ENCODE data around the gene RPL12.
A peak's percentile ranks its signal among the peaks of the same experiment; 100 is the strongest.

RPL12 gene

GRCh38 chr9:127437497-127438264 lies 13.5 kb downstream of the RPL12 start:
- peak; percentile 65 for DNase-seq

GRCh38 chr9:127430415-127430814 lies 20.8 kb downstream of the RPL12 start:
- no peak for DNase-seq

GRCh38 chr9:127428348-127428747 lies 22.9 kb downstream of the RPL12 start:
- DNase-seq, result no peak

- peak; percentile 78 for DNase-seq
Measured at GRCh38 chr9:127426756-127427155, 24.4 kb downstream of the RPL12 start.

GRCh38 chr9:127424676-127424999 lies 26.6 kb downstream of the RPL12 start:
- peak; percentile 47 for DNase-seq

- DNase-seq, result peak; percentile 95
Measured at GRCh38 chr9:127423934-127424675, 27.1 kb downstream of the RPL12 start, which contains the start of gene ZNF79. TSS of gene ZNF79 (plus strand) at chr9:127424382. CDS start at chr9:127424788, 406 bp downstream.

- no peak for DNase-seq
Measured at GRCh38 chr9:127423476-127423933, 27.7 kb downstream of the RPL12 start.

GRCh38 chr9:127422787-127423186 lies 28.4 kb downstream of the RPL12 start:
- DNase-seq, result no peak

GRCh38 chr9:127422133-127422782 lies 28.9 kb downstream of the RPL12 start:
- no peak for DNase-seq

- DNase-seq, result no peak
Measured at GRCh38 chr9:127421057-127421456, 30.1 kb downstream of the RPL12 start.

GRCh38 chr9:127419348-127419747 lies 31.9 kb downstream of the RPL12 start:
- DNase-seq, result no peak

GRCh38 chr9:127418037-127418471 lies 33.2 kb downstream of the RPL12 start:
- DNase-seq, result peak; percentile 54

- DNase-seq, result no peak
Measured at GRCh38 chr9:127417131-127418036, 33.8 kb downstream of the RPL12 start.

- DNase-seq, result no peak
Measured at GRCh38 chr9:127415657-127416056, 35.5 kb downstream of the RPL12 start.

GRCh38 chr9:127415141-127415540 lies 36.1 kb downstream of the RPL12 start:
- no peak for DNase-seq

- DNase-seq, result no peak
Measured at GRCh38 chr9:127411122-127411521, 40.1 kb downstream of the RPL12 start.

- DNase-seq, result no peak
Measured at GRCh38 chr9:127407492-127407843, 43.7 kb downstream of the RPL12 start.

GRCh38 chr9:127406799-127407491 lies 44.3 kb downstream of the RPL12 start:
- DNase-seq, result no peak

- no peak for DNase-seq
Measured at GRCh38 chr9:127405344-127406125, 45.7 kb downstream of the RPL12 start.

GRCh38 chr9:127404631-127405030 lies 46.6 kb downstream of the RPL12 start:
- no peak for DNase-seq

Data from activated CD4-positive, alpha-beta T cell treated with anti-CD3 and anti-CD28 coated beads, Interleukin-2, Interleukin-6, amounts not matched to agents 100 ng/mL and 50 ng/mL, durations not matched to agents 16 hours and 8 hours (primary cell).